Measurements from ENCODE around the gene BLM.

- no peak for TF ChIP-seq HDGF (IDR thresholded peaks at IDR 0.05; ENCODE audit: borderline replicate concordance)
- no peak for TF ChIP-seq TARDBP (IDR thresholded peaks at IDR 0.05)
- no peak for TF ChIP-seq PKNOX1 (IDR thresholded peaks at IDR 0.05)
- no peak for TF ChIP-seq FOXA1 (IDR thresholded peaks at IDR 0.05)
- no peak for TF ChIP-seq CTBP1 (IDR thresholded peaks at IDR 0.05; ENCODE audit: borderline replicate concordance)
- TF ChIP-seq SP1 (IDR thresholded peaks at IDR 0.05), result no peak
- TF ChIP-seq L3MBTL2 (conservative IDR thresholded peaks at IDR 0.05), result no peak
- no peak for TF ChIP-seq FOXM1 (IDR thresholded peaks at IDR 0.05; ENCODE audit: borderline replicate concordance)
- no peak for TF ChIP-seq SUZ12 (IDR thresholded peaks at IDR 0.05)
- no peak for TF ChIP-seq LEF1 (IDR thresholded peaks at IDR 0.05; ENCODE audit: borderline replicate concordance)
- no peak for TF ChIP-seq FOXK2 (IDR thresholded peaks at IDR 0.05)
- no peak for TF ChIP-seq ELF4 (IDR thresholded peaks at IDR 0.05)
- TF ChIP-seq ARNT (IDR thresholded peaks at IDR 0.05), result no peak
Observed at GRCh38 chr15:90817117-90818057, 100.2 kb downstream of the BLM start.
